GM21423 (cell line): ENCODE results near the gene RAP2A.

ENCODE experiments used
- ATAC-seq: cut with Tn5 transposase; IDR thresholded peaks from one replicate; pipeline ENCODE4 v1.9.1; 2021; ENCODE audit warnings: mild to moderate bottlenecking, moderate library complexity; ENCODE audit not compliant: unreplicated experiment

RAP2A gene

GRCh38 chr13:97433727-97434396 lies at the start of gene RAP2A:
Gene RAP2A, plus strand, starts transcription at chr13:97434169. Its CDS starts 302 bp downstream, at chr13:97434471.
- peak; percentile 44 for ATAC-seq

GRCh38 chr13:97384371-97384770 lies 49.6 kb upstream of the RAP2A start:
- no peak for ATAC-seq

GRCh38 chr13:97385146-97385545 lies 48.8 kb upstream of the RAP2A start:
- ATAC-seq: no peak

GRCh38 chr13:97385854-97386253 lies 48.1 kb upstream of the RAP2A start:
- no peak for ATAC-seq

- ATAC-seq: peak; percentile 78
These were observed 47.0 kb upstream of the RAP2A start for GRCh38 chr13:97386801-97387484.

- peak; percentile 14 for ATAC-seq
These were observed 46.5 kb upstream of the RAP2A start for GRCh38 chr13:97387485-97387839.

- ATAC-seq: no peak
These were observed 46.1 kb upstream of the RAP2A start for GRCh38 chr13:97387890-97388289.

GRCh38 chr13:97388373-97388772 lies 45.6 kb upstream of the RAP2A start:
- ATAC-seq: no peak

GRCh38 chr13:97390941-97391600 lies 42.9 kb upstream of the RAP2A start:
- no peak for ATAC-seq

- ATAC-seq: no peak
These were observed 41.9 kb upstream of the RAP2A start for GRCh38 chr13:97392020-97392419.

- no peak for ATAC-seq
These were observed 39.4 kb upstream of the RAP2A start for GRCh38 chr13:97394542-97394941.

- no peak for ATAC-seq
These were observed 38.4 kb upstream of the RAP2A start for GRCh38 chr13:97395447-97396136.

GRCh38 chr13:97397267-97397666 lies 36.7 kb upstream of the RAP2A start:
- ATAC-seq: no peak

- ATAC-seq: no peak
These were observed 32.5 kb upstream of the RAP2A start for GRCh38 chr13:97401421-97401820.

GRCh38 chr13:97403893-97404750 lies 29.8 kb upstream of the RAP2A start:
- ATAC-seq: peak; percentile 76

GRCh38 chr13:97407540-97407939 lies 26.4 kb upstream of the RAP2A start:
- ATAC-seq: no peak

GRCh38 chr13:97408938-97409337 lies 25.0 kb upstream of the RAP2A start:
- ATAC-seq: no peak

GRCh38 chr13:97411984-97412383 lies 22.0 kb upstream of the RAP2A start:
- ATAC-seq: no peak

GRCh38 chr13:97413694-97414093 lies 20.3 kb upstream of the RAP2A start:
- ATAC-seq: no peak

GRCh38 chr13:97414392-97414791 lies 19.6 kb upstream of the RAP2A start:
- no peak for ATAC-seq

- no peak for ATAC-seq
These were observed 16.3 kb upstream of the RAP2A start for GRCh38 chr13:97417698-97418097.
